ENCODE measurements around the gene SNUPN. TPM values are rescaled to one million over a fixed set of nuclear protein-coding genes. Genes with fewer than 3 reads are reported as not detected.

Gene SNUPN
- total RNA-seq, 1 donor from 2014 or later = 23.2 TPM

- H3K4me1 Mint-ChIP-seq (ENCODE audit: unreplicated experiment) = peaks cover 20% of the 10 kb centered on the region
- no peak for DNase-seq (ENCODE audit: extremely low spot score, unreplicated experiment)
- no peaks in the 10 kb centered on the region for H3K9me3 Mint-ChIP-seq
- H3K27me3 Mint-ChIP-seq = no peaks in the 10 kb centered on the region
- H3K4me3 Mint-ChIP-seq = peak overlapping the region; percentile 95
- no peak for TF ChIP-seq CTCF (conservative IDR thresholded peaks at IDR 0.05)
- no peaks in the 10 kb centered on the region for H3K36me3 Mint-ChIP-seq
- H3K27ac Mint-ChIP-seq = peak overlapping the region; percentile 91
These were observed 15.6 kb upstream of the SNUPN start for GRCh38 chr15:75641179-75641503.

- peak overlapping the region; percentile 91 for H3K27ac Mint-ChIP-seq
- peaks cover 20% of the 10 kb centered on the region for H3K4me1 Mint-ChIP-seq (ENCODE audit: unreplicated experiment)
- H3K9me3 Mint-ChIP-seq = no peaks in the 10 kb centered on the region
- no peak for DNase-seq (ENCODE audit: extremely low spot score, unreplicated experiment)
- H3K36me3 Mint-ChIP-seq = no peaks in the 10 kb centered on the region
- TF ChIP-seq CTCF (conservative IDR thresholded peaks at IDR 0.05) = peak; percentile 31
- H3K4me3 Mint-ChIP-seq = peak overlapping the region; percentile 95
- H3K27me3 Mint-ChIP-seq = no peaks in the 10 kb centered on the region
These were observed 15.1 kb upstream of the SNUPN start for GRCh38 chr15:75640483-75641178.

GRCh38 chr15:75639709-75640482, 14.4 kb upstream of the SNUPN start, which contains the start of gene IMP3:
Gene IMP3, minus strand, starts transcription at chr15:75640224. Its CDS starts 56 bp downstream, at chr15:75640168.
- no peaks in the 10 kb centered on the region for H3K36me3 Mint-ChIP-seq
- H3K4me3 Mint-ChIP-seq = peak within 1 kb of the TSS; percentile 95
- no peak for TF ChIP-seq CTCF (conservative IDR thresholded peaks at IDR 0.05)
- DNase-seq (ENCODE audit: extremely low spot score, unreplicated experiment) = peak; percentile 93
- peaks cover 20% of the 10 kb centered on the region for H3K4me1 Mint-ChIP-seq (ENCODE audit: unreplicated experiment)
- no peaks in the 10 kb centered on the region for H3K27me3 Mint-ChIP-seq
- H3K27ac Mint-ChIP-seq = peak within 1 kb of the TSS; percentile 91
- no peaks in the 10 kb centered on the region for H3K9me3 Mint-ChIP-seq

- H3K4me3 Mint-ChIP-seq = peak overlapping the region; percentile 95
- H3K36me3 Mint-ChIP-seq = no peaks in the 10 kb centered on the region
- peaks cover 20% of the 10 kb centered on the region for H3K4me1 Mint-ChIP-seq (ENCODE audit: unreplicated experiment)
- H3K27ac Mint-ChIP-seq = peak overlapping the region; percentile 91
- H3K9me3 Mint-ChIP-seq = no peaks in the 10 kb centered on the region
- H3K27me3 Mint-ChIP-seq = no peaks in the 10 kb centered on the region
- no peak for DNase-seq (ENCODE audit: extremely low spot score, unreplicated experiment)
- TF ChIP-seq CTCF (conservative IDR thresholded peaks at IDR 0.05) = no peak
These were observed 13.7 kb upstream of the SNUPN start for GRCh38 chr15:75639191-75639708.

- peaks cover 20% of the 10 kb centered on the region for H3K4me1 Mint-ChIP-seq (ENCODE audit: unreplicated experiment)
- H3K27me3 Mint-ChIP-seq = no peaks in the 10 kb centered on the region
- H3K36me3 Mint-ChIP-seq = no peaks in the 10 kb centered on the region
- no peak for DNase-seq (ENCODE audit: extremely low spot score, unreplicated experiment)
- no peaks in the 10 kb centered on the region for H3K9me3 Mint-ChIP-seq
- TF ChIP-seq CTCF (conservative IDR thresholded peaks at IDR 0.05) = no peak
- H3K4me3 Mint-ChIP-seq = peak overlapping the region; percentile 69
- H3K27ac Mint-ChIP-seq = peak overlapping the region; percentile 36
These were observed 11.9 kb upstream of the SNUPN start for GRCh38 chr15:75637245-75638009.

Measured in type B pancreatic cell (in vitro differentiated cells).